Neural cell (in vitro differentiated cells): ENCODE results near the gene FSIP2. TPM values are rescaled to one million over a fixed set of nuclear protein-coding genes. Genes with fewer than 3 reads are reported as not detected.

Experiments used
- H2AFZ ChIP-seq: fragments of 200-600, 300-800 bp; sonication (generic), shearing (Covaris generic); 2 replicates; pipeline ENCODE4 v1.6.0; 2014; ENCODE audit warnings: low read depth, mild to moderate bottlenecking, antibody characterized with exemption, low read length, moderate library complexity
- H3F3A ChIP-seq: fragments of 200-600 bp; shearing (Covaris generic); 2 replicates; pipeline ENCODE4 v1.6.1; 2016; ENCODE audit warnings: mild to moderate bottlenecking, moderate library complexity, mixed read lengths, antibody characterized with exemption, low read length; ENCODE audit not compliant: insufficient read depth, poor library complexity, severe bottlenecking
- H3K27ac ChIP-seq: fragments of 200-600, 300-800 bp; sonication (generic), shearing (Covaris generic); 2 replicates; pipeline ENCODE4 v1.5.1; 2014; ENCODE audit warnings: mild to moderate bottlenecking, low read length, moderate library complexity
- H3K27me3 ChIP-seq: fragments of 300-800, 200-600 bp; sonication (generic), shearing (Covaris generic); 2 replicates; pipeline ENCODE4 v1.6.0; 2014; ENCODE audit warnings: mild to moderate bottlenecking, low read depth, low read length, moderate library complexity; ENCODE audit not compliant: insufficient read depth
- H3K36me3 ChIP-seq: fragments of 300-800, 200-600 bp; sonication (generic), shearing (Covaris generic); 2 replicates; pipeline ENCODE4 v1.5.1; 2014; ENCODE audit warnings: mild to moderate bottlenecking, antibody characterized with exemption, low read length, moderate library complexity; ENCODE audit not compliant: insufficient read depth
- H3K4me2 ChIP-seq: fragments of 300-800, 200-600 bp; sonication (generic), shearing (Covaris generic); 2 replicates; pipeline ENCODE4 v1.6.0; 2014; ENCODE audit warnings: mild to moderate bottlenecking, low read length
- H3K4me3 ChIP-seq: fragments of 300-800, 200-600 bp; sonication (generic), shearing (Covaris generic); 2 replicates; pipeline ENCODE4 v1.5.1; 2014; ENCODE audit warnings: mild to moderate bottlenecking, low read length, moderate library complexity
- H3K79me2 ChIP-seq: fragments of 200-600 bp; shearing (Covaris generic); replicated peaks from 2 replicates; pipeline ENCODE4 v1.6.0; 2014; ENCODE audit warnings: mild to moderate bottlenecking, low read length, moderate library complexity; ENCODE audit not compliant: insufficient read depth
- H3K9ac ChIP-seq: fragments of 300-800, 200-600 bp; sonication (generic), shearing (Covaris generic); 2 replicates; pipeline ENCODE4 v1.6.1; 2016; ENCODE audit warnings: mild to moderate bottlenecking, low read length, mixed read lengths
- H3K9me2 ChIP-seq: fragments of 200-600 bp; shearing (Covaris generic); 2 replicates; pipeline ENCODE4 v1.6.1; 2016; ENCODE audit warnings: mild to moderate bottlenecking, low read length, mixed read lengths; ENCODE audit not compliant: insufficient read depth
- H3K9me3 ChIP-seq: fragments of 200-600, 300-800 bp; sonication (generic), shearing (Covaris generic); 2 replicates; pipeline ENCODE4 v1.6.1; 2016; ENCODE audit warnings: mild to moderate bottlenecking, mixed run types, low read length, moderate library complexity, mixed read lengths
- H4K20me1 ChIP-seq: fragments of 200-600 bp; shearing (Covaris generic); 2 replicates; pipeline ENCODE4 v1.6.1; 2016; ENCODE audit warnings: mild to moderate bottlenecking, mixed run types; ENCODE audit not compliant: insufficient read depth
- EP300 ChIP-seq: fragments of 450-650 bp; conservative IDR thresholded peaks from 2 replicates; pipeline ENCODE4 v1.6.1; 2014; ENCODE audit warnings: antibody characterized with exemption, mild to moderate bottlenecking, moderate library complexity; ENCODE audit not compliant: poor library complexity, severe bottlenecking
- EZH2 ChIP-seq: fragments of 200-600, 300-800 bp; shearing (Covaris generic), sonication (generic); IDR thresholded peaks from 2 replicates; pipeline ENCODE4 v1.6.1; 2014; ENCODE audit warnings: antibody characterized with exemption, low read length, borderline replicate concordance, mild to moderate bottlenecking; ENCODE audit not compliant: insufficient read depth, poor library complexity, severe bottlenecking
- MXI1 ChIP-seq: fragments of 450-650 bp; conservative IDR thresholded peaks from 2 replicates; pipeline ENCODE4 v1.6.1; 2014; ENCODE audit warnings: antibody characterized with exemption, mild to moderate bottlenecking; ENCODE audit not compliant: poor library complexity, severe bottlenecking
- POLR2AphosphoS5 ChIP-seq: IDR thresholded peaks from 2 replicates; pipeline ENCODE4 v1.6.1; 2012
- RAD21 ChIP-seq: fragments of 450-650 bp; conservative IDR thresholded peaks from 2 replicates; pipeline ENCODE4 v1.6.1; 2014; ENCODE audit warnings: antibody characterized with exemption, mild to moderate bottlenecking, moderate library complexity
- REST ChIP-seq: IDR thresholded peaks from 2 replicates; pipeline ENCODE4 v1.6.1; 2012; ENCODE audit warnings: borderline replicate concordance
- SMC3 ChIP-seq: fragments of 450-650 bp; conservative IDR thresholded peaks from 2 replicates; pipeline ENCODE4 v1.6.1; 2014; ENCODE audit warnings: antibody characterized with exemption, mild to moderate bottlenecking, moderate library complexity; ENCODE audit not compliant: poor library complexity
- TAF1 ChIP-seq: IDR thresholded peaks from 2 replicates; pipeline ENCODE4 v1.6.1; 2012; ENCODE audit warnings: low read depth
- polyA plus RNA-seq: library from polyadenylated mRNA; depleted of rRNA; stranded (reverse); fragments of >200 nt; gene quantifications from 2 replicates; pipeline ENCODE4 v1.2.3, GENCODE V29; 2014
- TF ChIP-seq, protein P1 (sequence below): fragments of 450-650 bp; IDR thresholded peaks from 2 replicates; pipeline ENCODE4 v1.5.1; 2014; ENCODE audit warnings: antibody characterized with exemption, mild to moderate bottlenecking, moderate library complexity; ENCODE audit not compliant: poor library complexity, severe bottlenecking

The FSIP2 gene
- polyA plus RNA-seq, 1 donor from 2014 or later: 11.0 TPM

GRCh38 chr2:185875136-185875931 is 136.7 kb downstream of the FSIP2 start:
- Histone ChIP-seq H3K36me3 (no peaks in the 10 kb centered on the region), H3F3A (no peaks in the 10 kb centered on the region), H3K27me3 (no peaks in the 10 kb centered on the region), H3K4me2 (no peak overlapping the region), H3K79me2 (no peaks in the 10 kb centered on the region), H3K9me2 (no peaks in the 10 kb centered on the region), H3K9ac (no peak overlapping the region), H3K9me3 (no peaks in the 10 kb centered on the region), H2AFZ (no peak overlapping the region), H4K20me1 (no peaks in the 10 kb centered on the region), H3K4me3 (no peak overlapping the region), H3K27ac (no peak overlapping the region)
- TF ChIP-seq EZH2: no peak
- TF ChIP-seq MXI1: no peak
- no peak for TF ChIP-seq SMC3
- TF ChIP-seq RAD21: no peak
- no peak for TF ChIP-seq TAF1
- TF ChIP-seq REST: no peak
- TF ChIP-seq POLR2AphosphoS5: no peak
- TF ChIP-seq, protein P1, sequence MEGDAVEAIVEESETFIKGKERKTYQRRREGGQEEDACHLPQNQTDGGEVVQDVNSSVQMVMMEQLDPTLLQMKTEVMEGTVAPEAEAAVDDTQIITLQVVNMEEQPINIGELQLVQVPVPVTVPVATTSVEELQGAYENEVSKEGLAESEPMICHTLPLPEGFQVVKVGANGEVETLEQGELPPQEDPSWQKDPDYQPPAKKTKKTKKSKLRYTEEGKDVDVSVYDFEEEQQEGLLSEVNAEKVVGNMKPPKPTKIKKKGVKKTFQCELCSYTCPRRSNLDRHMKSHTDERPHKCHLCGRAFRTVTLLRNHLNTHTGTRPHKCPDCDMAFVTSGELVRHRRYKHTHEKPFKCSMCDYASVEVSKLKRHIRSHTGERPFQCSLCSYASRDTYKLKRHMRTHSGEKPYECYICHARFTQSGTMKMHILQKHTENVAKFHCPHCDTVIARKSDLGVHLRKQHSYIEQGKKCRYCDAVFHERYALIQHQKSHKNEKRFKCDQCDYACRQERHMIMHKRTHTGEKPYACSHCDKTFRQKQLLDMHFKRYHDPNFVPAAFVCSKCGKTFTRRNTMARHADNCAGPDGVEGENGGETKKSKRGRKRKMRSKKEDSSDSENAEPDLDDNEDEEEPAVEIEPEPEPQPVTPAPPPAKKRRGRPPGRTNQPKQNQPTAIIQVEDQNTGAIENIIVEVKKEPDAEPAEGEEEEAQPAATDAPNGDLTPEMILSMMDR: no peak
- no peak for TF ChIP-seq EP300

- H3K27me3 ChIP-seq: no peaks in the 10 kb centered on the region
- no peaks in the 10 kb centered on the region for H3K79me2 ChIP-seq
- no peaks in the 10 kb centered on the region for H3F3A ChIP-seq
- no peak overlapping the region for H3K4me2 ChIP-seq
- no peaks in the 10 kb centered on the region for H3K9me3 ChIP-seq
- H3K36me3 ChIP-seq: no peaks in the 10 kb centered on the region
- no peak overlapping the region for H3K27ac ChIP-seq
- no peak overlapping the region for H2AFZ ChIP-seq
- no peak overlapping the region for H3K9ac ChIP-seq
- no peaks in the 10 kb centered on the region for H4K20me1 ChIP-seq
- H3K4me3 ChIP-seq: no peak overlapping the region
- H3K9me2 ChIP-seq: no peaks in the 10 kb centered on the region
- TF ChIP-seq POLR2AphosphoS5: no peak
- TF ChIP-seq EZH2: no peak
- no peak for TF ChIP-seq RAD21
- no peak for TF ChIP-seq REST
- TF ChIP-seq, protein P1: no peak
- no peak for TF ChIP-seq SMC3
- no peak for TF ChIP-seq MXI1
- TF ChIP-seq TAF1: no peak
- no peak for TF ChIP-seq EP300
Observed at GRCh38 chr2:185876234-185876633, 137.6 kb downstream of the FSIP2 start.
